Measurements from ENCODE around the gene FAIM2.

The FAIM2 gene

GRCh38 chr12:49903700-49904423 is at the start of gene FAIM2:
FAIM2 (minus strand) TSS chr12:49903900; CDS start chr12:49903792, 108 bp downstream.
- Histone ChIP-seq H2AFZ (ENCODE audit: low read depth) (no peak within 1 kb of the TSS), H3K9ac (no peak within 1 kb of the TSS)
- no peak for TF ChIP-seq CTCF (conservative IDR thresholded peaks at IDR 0.05; ENCODE audit: low read depth, low read length)

GRCh38 chr12:49953151-49953550 is 49.5 kb upstream of the FAIM2 start:
- Histone ChIP-seq H3K79me2 (ENCODE audit: insufficient read depth, low read depth) (no peaks in the 10 kb centered on the region), H3K27ac (no peak overlapping the region), H4K20me1 (ENCODE audit: insufficient read depth) (no peaks in the 10 kb centered on the region), H3K4me1 (ENCODE audit: low read depth, poor library complexity, severe bottlenecking) (no peaks in the 10 kb centered on the region), H3K4me3 (IDR thresholded peaks at IDR 0.05; ENCODE audit: insufficient read depth, low read depth, low read length) (no peak overlapping the region), H3K9ac (no peak overlapping the region), H3K27me3 (ENCODE audit: insufficient read depth, low read depth) (peaks cover 8% of the 10 kb centered on the region; the same call in 1 of the 2 replicates), H3K4me2 (no peak overlapping the region), H3K36me3 (ENCODE audit: insufficient read depth) (no peaks in the 10 kb centered on the region), H2AFZ (ENCODE audit: low read depth) (no peak overlapping the region)
- no peak for TF ChIP-seq CTCF (conservative IDR thresholded peaks at IDR 0.05; ENCODE audit: low read depth, low read length)

More at GRCh38 chr12:49903700-49904423, at the start of gene FAIM2:
- Histone ChIP-seq H3K4me1 (ENCODE audit: low read depth, poor library complexity, severe bottlenecking) (no peaks in the 10 kb centered on the region), H3K36me3 (ENCODE audit: insufficient read depth) (no peaks in the 10 kb centered on the region), H3K27me3 (ENCODE audit: insufficient read depth, low read depth) (no peaks in the 10 kb centered on the region; the same call in 1 of the 2 replicates), H3K4me3 (IDR thresholded peaks at IDR 0.05; ENCODE audit: insufficient read depth, low read depth, low read length) (no peak within 1 kb of the TSS), H3K27ac (no peak within 1 kb of the TSS), H4K20me1 (ENCODE audit: insufficient read depth) (no peaks in the 10 kb centered on the region), H3K79me2 (ENCODE audit: insufficient read depth, low read depth) (no peaks in the 10 kb centered on the region), H3K4me2 (no peak within 1 kb of the TSS)

GRCh38 chr12:49952391-49953055 is 48.8 kb upstream of the FAIM2 start:
- no peaks in the 10 kb centered on the region for H4K20me1 ChIP-seq (ENCODE audit: insufficient read depth)
- no peak overlapping the region for H3K4me2 ChIP-seq
- no peak for TF ChIP-seq CTCF (conservative IDR thresholded peaks at IDR 0.05; ENCODE audit: low read depth, low read length)
- H3K4me3 ChIP-seq (IDR thresholded peaks at IDR 0.05; ENCODE audit: insufficient read depth, low read depth, low read length), result no peak overlapping the region
- no peaks in the 10 kb centered on the region for H3K79me2 ChIP-seq (ENCODE audit: insufficient read depth, low read depth)
- no peak overlapping the region for H3K27ac ChIP-seq
- H3K27me3 ChIP-seq (ENCODE audit: insufficient read depth, low read depth), result peaks cover 4% of the 10 kb centered on the region; the same call in 1 of the 2 replicates
- no peak overlapping the region for H3K9ac ChIP-seq
- no peak overlapping the region for H2AFZ ChIP-seq (ENCODE audit: low read depth)
- H3K36me3 ChIP-seq (ENCODE audit: insufficient read depth), result no peaks in the 10 kb centered on the region
- H3K4me1 ChIP-seq (ENCODE audit: low read depth, poor library complexity, severe bottlenecking), result no peaks in the 10 kb centered on the region

GRCh38 chr12:49951411-49952240 is 47.9 kb upstream of the FAIM2 start:
- Histone ChIP-seq H3K27ac (no peak overlapping the region), H4K20me1 (ENCODE audit: insufficient read depth) (no peaks in the 10 kb centered on the region), H2AFZ (ENCODE audit: low read depth) (no peak overlapping the region), H3K27me3 (ENCODE audit: insufficient read depth, low read depth) (no peaks in the 10 kb centered on the region), H3K4me3 (IDR thresholded peaks at IDR 0.05; ENCODE audit: insufficient read depth, low read depth, low read length) (no peak overlapping the region), H3K36me3 (ENCODE audit: insufficient read depth) (no peaks in the 10 kb centered on the region), H3K79me2 (ENCODE audit: insufficient read depth, low read depth) (no peaks in the 10 kb centered on the region), H3K4me2 (no peak overlapping the region), H3K4me1 (ENCODE audit: low read depth, poor library complexity, severe bottlenecking) (no peaks in the 10 kb centered on the region), H3K9ac (no peak overlapping the region)
- TF ChIP-seq CTCF (conservative IDR thresholded peaks at IDR 0.05; ENCODE audit: low read depth, low read length), result no peak

Data from KMS-11 (cell line).